Ectodermal cell (in vitro differentiated cells): Measurements from ENCODE around the gene ADARB1.

Experiments used
- H3K27ac ChIP-seq: 2 replicates; pipeline ENCODE4 v1.7.0; 2013; ENCODE audit warnings: mild to moderate bottlenecking, low read depth, low read length; ENCODE audit not compliant: insufficient read depth, poor library complexity, severe bottlenecking
- H3K27me3 ChIP-seq: 2 replicates; pipeline ENCODE4 v1.7.0; 2013; ENCODE audit warnings: mild to moderate bottlenecking, low read length; ENCODE audit not compliant: insufficient read depth, control insufficient read depth, poor library complexity, severe bottlenecking
- H3K36me3 ChIP-seq: one replicate; pipeline ENCODE4 v1.7.0; 2013; ENCODE audit warnings: low read length; ENCODE audit not compliant: control insufficient read depth, insufficient read depth
- H3K4me1 ChIP-seq: one replicate; pipeline ENCODE4 v1.7.0; 2013; ENCODE audit warnings: low read length; ENCODE audit not compliant: control insufficient read depth, insufficient read depth
- H3K4me3 ChIP-seq: 2 replicates; pipeline ENCODE4 v1.7.0; 2013; ENCODE audit warnings: low read depth, low read length, control low read depth; ENCODE audit not compliant: insufficient read depth
- H3K9me3 ChIP-seq: 2 replicates; pipeline ENCODE4 v1.7.0; 2013; ENCODE audit warnings: mild to moderate bottlenecking, low read length, moderate library complexity; ENCODE audit not compliant: control insufficient read depth
- WGBS, 2 experiments: methylation state at CpG; one replicate each; pipeline ENCODE4 v1.1.7; 2013; ENCODE audit warnings: missing lambda C conversion rate in 2 of 2; 5-methylcytosine and 5-hydroxymethylcytosine counted together

ADARB1 gene

DNA sequence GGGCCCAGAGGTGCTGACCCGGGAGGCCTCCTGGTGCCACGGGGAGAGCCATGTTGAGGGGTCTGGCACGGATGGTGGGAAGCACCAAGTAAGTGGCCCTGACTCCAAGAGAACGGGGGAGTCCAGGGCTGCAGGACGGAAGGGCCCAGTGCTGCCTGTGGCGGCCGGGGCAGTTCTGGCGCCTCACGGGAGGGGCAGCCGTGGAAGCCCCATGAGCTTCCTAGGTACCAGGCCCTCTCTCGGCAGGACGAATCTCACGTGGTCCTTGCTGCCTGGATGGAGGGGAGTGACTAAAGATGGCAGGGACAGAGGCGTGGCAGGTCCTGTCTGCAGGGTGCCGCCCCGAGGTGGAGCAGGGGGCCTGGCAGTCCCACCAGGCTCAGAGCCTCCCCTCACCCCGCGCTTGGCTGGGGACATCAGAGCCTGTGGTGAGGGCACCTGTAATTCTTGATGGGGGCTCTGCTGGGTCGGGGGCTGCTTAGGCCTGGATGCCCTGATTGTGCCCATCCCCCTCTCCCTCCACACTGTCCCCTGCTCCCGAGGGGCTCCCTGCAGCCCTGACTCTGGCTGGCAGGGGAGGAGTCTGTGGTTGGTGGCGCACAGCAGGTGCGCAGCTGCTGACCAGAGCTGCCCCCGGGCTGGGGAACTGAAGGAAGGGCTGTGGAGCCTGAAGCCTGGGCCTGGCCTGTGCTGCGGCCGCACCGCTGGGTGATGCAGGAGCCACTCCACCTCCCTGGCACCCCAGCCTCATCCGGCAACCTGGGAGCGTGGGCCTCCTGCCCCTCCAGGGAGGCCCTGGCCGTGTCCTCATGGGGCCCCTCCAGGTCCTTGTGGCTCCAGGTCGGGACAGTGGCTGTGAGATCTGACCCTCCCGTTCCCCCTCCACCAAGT lies 181.9 kb downstream of the ADARB1 start:
- WGBS, 2 experiments, result 86 to 88% methylated on average over 31 of the region's 31 CpGs
- no peaks in the 10 kb centered on the region for H3K27me3 ChIP-seq

DNA sequence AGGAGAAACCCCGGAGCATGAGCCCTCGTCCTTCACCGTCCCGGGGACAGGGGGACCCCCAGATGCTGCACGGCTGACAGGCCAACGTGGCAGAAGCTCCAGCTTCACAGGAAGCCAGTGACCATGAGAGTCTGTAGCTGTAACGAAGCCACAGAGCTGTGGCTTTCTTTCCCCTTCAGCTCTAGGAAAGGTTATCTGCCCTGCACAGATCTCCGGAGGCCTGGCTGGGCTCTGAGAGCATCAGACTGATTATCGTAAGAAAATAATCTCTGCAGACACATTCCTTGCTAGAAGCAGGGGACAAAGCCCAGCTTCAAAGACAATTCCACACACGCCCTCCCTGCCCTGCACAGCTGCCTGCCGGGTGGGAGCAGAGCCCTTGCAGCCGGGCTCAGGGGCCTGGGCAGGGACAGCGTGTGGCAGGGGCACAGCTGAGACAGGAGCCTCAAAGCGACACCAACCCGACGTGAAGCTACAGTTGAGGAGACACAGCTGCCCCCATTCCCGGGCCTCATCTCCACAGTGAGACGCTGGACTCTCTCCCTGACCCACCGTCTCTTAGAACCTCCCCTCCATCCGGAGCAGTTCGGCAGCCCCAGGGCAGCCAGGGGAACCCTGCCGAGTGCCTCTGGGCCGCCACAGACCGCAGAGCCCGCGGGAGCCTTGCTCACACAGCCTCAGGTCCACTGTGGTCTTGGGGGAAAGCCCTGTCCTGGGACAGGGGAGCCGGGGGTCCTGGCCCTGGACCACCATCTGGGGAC lies 182.7 kb downstream of the ADARB1 start:
- H3K9me3 ChIP-seq, result no peaks in the 10 kb centered on the region
- no peaks in the 10 kb centered on the region for H3K36me3 ChIP-seq
- no peak overlapping the region for H3K27ac ChIP-seq
- peaks cover 20% of the 10 kb centered on the region for H3K4me1 ChIP-seq
- no peaks in the 10 kb centered on the region for H3K27me3 ChIP-seq
- no peak overlapping the region for H3K4me3 ChIP-seq
- WGBS, 2 experiments, result 87 to 88% methylated on average over 27 of the region's 27 CpGs

More for the DNA sequence above, 181.9 kb downstream of the ADARB1 start:
- Histone ChIP-seq H3K27ac (no peak overlapping the region), H3K36me3 (no peaks in the 10 kb centered on the region), H3K4me1 (peaks cover 20% of the 10 kb centered on the region), H3K9me3 (no peaks in the 10 kb centered on the region), H3K4me3 (no peak overlapping the region)

DNA sequence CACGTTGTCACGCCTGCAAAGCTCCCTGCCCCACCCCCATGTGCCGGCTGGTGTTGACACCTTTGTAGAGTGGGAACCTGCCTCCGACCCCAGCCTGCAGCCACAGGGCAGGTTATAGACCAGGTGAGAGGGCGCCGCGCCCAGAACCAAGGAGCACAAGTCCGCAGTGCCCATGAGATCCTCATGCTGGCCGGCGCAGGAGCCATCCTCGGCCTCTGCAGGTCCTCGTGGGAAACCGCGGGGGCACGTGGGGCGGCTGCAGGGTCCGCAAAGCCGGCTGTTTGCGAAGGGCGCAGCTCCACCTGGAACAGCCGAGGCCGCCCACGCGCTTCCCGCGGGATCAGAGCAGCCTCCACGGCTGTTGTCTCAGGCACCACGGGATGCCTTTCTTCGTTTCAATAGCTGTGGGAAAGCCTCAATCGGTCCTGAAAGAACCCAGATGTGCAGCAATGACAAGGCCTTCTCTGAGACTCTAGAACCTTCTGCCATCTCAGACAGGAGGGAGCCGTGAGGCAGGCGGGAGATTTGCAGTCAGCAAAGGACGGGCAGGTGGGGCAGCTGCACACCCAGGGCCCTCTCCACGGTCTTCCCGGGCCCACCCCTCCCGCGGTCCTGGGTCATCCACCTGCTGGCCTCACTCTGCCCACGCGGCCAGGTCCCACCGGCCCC lies 183.4 kb downstream of the ADARB1 start:
- WGBS, 2 experiments, result 81 to 83% methylated on average over 40 of the region's 40 CpGs
- Histone ChIP-seq H3K27ac (no peak overlapping the region), H3K9me3 (no peaks in the 10 kb centered on the region), H3K4me1 (peaks cover 20% of the 10 kb centered on the region), H3K27me3 (no peaks in the 10 kb centered on the region), H3K4me3 (no peak overlapping the region), H3K36me3 (no peaks in the 10 kb centered on the region)

DNA sequence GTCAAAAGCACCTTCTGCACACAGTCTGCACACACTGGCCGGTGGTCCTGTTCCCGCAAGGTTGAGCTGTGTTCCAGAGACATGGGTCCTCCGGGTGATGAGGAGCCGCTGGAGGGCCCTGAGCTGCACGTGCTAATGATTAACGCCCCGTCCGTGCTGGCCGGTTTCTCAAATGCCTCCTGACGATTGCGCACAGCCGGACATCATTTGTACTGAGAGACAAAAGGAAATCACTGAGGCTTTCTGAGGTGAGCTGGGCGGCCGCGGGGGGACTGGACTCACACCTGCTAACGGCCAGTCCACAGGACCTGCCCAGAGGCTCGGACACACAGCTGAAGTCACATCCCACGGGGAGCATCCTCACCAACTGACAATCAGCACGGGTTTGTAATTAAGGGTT lies 184.1 kb downstream of the ADARB1 start:
- H3K4me1 ChIP-seq, result peaks cover 20% of the 10 kb centered on the region
- H3K9me3 ChIP-seq, result no peaks in the 10 kb centered on the region
- WGBS, 2 experiments, result 92% methylated on average over 19 of the region's 19 CpGs
- H3K4me3 ChIP-seq, result no peak overlapping the region
- H3K36me3 ChIP-seq, result no peaks in the 10 kb centered on the region
- H3K27me3 ChIP-seq, result no peaks in the 10 kb centered on the region
- H3K27ac ChIP-seq, result no peak overlapping the region

DNA sequence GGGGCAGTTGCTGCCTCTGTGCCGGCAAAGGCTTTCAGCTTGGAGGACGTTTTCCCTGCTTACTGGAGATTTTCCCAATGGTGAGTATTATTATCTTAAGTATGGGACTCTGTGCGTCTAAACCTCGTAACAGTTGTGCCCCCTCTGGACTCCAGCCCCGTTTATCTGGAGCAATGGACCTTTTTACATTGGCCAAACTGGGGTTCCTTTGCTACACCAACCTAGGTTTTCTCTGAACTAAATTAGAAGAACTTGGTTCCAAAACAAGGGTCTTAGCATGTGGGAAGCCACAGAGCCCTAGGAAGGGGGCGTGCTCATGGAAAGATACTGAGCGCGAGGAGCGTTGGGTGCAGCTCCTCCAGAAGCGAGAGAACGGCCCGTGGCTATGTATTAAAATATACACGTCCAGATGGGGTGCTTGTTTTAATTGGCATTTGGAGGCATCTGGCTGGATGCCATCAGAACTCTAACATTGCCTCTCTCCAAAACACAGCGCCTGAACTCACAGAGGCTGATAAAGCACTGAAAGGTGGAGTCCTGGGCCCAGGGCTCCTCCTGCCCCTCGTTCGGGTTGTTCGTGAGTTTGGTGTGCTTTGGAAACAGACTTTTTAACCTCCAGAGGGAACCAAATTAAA lies 184.9 kb downstream of the ADARB1 start:
- no peaks in the 10 kb centered on the region for H3K27me3 ChIP-seq
- no peak overlapping the region for H3K4me3 ChIP-seq
- peaks cover 20% of the 10 kb centered on the region for H3K4me1 ChIP-seq
- WGBS, 2 experiments, result 95% methylated on average over 17 of the region's 17 CpGs
- H3K9me3 ChIP-seq, result no peaks in the 10 kb centered on the region
- H3K36me3 ChIP-seq, result peaks cover 5% of the 10 kb centered on the region
- no peak overlapping the region for H3K27ac ChIP-seq

DNA sequence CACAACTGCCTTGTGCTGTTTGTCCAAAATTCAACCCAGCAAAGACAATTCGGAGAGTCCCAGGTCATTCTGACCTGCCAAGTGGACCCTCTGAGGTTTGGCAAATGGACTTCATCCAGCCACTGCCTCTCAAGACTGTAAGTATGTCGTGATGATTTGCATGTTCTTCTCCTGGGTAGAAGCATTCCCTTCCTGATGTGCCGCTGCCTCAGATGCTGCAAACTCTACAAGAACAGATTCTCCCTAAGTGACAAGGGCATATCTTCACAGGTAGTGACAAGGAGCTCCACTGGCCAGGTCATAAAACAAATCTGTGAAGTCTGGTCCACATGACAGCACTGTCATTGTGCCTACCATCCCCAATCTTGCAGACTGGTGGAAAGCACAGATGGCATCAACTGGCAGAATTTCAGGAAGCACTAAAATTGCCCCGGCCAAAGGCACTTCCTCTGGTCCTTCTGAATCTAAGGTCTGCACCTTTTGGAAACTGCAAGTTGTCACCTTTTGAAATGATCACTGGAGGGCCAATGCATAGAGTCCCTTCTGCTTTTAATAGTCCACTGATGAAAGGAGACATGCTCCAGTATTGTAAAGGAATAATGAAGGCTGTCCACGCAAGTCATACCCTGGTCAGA lies 185.9 kb downstream of the ADARB1 start:
- WGBS, 2 experiments, result 81 to 82% methylated on average over 5 of the region's 5 CpGs
- H3K4me3 ChIP-seq, result no peak overlapping the region
- H3K9me3 ChIP-seq, result no peaks in the 10 kb centered on the region
- peaks cover 20% of the 10 kb centered on the region for H3K4me1 ChIP-seq
- H3K36me3 ChIP-seq, result peaks cover 15% of the 10 kb centered on the region
- no peak overlapping the region for H3K27ac ChIP-seq
- no peaks in the 10 kb centered on the region for H3K27me3 ChIP-seq

DNA sequence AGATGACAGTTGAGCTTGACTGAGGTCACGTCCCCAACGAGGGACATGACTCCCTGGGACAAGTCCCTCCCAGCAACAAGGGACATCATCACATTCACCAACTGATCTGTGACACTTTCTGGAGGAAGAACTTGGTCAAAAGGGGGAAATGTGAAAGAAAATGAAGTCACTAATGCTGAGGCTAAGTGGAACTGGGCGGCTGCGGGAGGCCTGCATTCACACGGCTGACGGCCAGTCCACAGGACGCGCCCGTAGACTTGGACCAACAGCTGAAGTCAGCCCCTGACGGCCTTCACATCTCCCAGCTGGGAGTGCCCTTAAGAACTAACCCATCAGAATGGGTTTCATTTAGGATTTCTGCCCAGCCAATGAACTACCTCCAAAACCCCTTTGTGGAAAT lies 186.7 kb downstream of the ADARB1 start:
- no peak overlapping the region for H3K27ac ChIP-seq
- peaks cover 22% of the 10 kb centered on the region for H3K36me3 ChIP-seq
- no peaks in the 10 kb centered on the region for H3K27me3 ChIP-seq
- peaks cover 20% of the 10 kb centered on the region for H3K4me1 ChIP-seq
- no peaks in the 10 kb centered on the region for H3K9me3 ChIP-seq
- H3K4me3 ChIP-seq, result no peak overlapping the region
- 94 to 95% methylated on average over 10 of the region's 10 CpGs for WGBS, 2 experiments

DNA sequence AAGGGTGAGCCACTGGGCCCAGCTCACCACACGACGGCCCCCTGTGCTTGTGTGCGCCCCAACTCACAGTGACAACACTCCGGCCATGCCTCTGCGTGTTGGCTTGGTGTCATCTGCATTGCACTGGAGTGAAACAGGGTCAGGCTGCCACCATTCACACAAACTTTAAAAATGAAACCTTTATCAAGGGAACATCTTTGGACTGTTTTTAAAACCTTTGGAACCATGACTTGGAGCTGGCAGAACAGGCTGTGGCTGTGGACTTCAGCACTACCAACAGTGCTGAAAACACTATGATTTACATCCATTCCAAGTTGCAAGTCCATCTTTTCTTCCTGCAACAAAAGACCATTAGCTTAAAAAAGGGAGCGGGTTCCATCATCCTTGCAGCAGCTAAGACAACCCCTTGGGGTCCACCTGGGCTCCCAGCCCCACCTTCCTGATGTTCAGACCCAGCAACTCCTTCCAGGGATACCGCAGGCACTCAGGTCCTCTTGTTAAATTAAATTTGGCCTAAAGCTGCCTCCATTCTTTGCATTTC lies 187.7 kb downstream of the ADARB1 start:
- peaks cover 10% of the 10 kb centered on the region for H3K4me1 ChIP-seq
- 92 to 95% methylated on average over 7 of the region's 7 CpGs for WGBS, 2 experiments
- H3K4me3 ChIP-seq, result no peak overlapping the region

DNA sequence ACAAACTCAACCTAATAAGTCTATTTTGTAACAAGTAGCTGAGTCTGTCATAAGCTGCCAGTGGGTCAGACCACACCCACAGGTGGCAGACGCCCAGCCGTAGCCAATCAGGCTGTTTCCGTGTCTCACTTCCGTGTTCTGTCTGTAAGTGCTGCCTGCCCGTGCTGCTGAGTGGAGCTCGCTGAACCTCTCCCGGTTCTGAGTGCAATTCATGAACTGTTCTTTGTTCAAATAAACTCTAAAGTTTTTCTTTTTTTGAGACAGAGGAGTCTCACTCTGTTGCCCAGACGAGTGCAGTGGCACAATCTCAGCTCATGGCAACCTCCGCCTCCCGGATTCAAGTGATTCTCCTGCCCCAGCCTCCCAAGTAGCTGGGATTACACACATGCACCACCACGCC lies 188.2 kb downstream of the ADARB1 start:
- 94 to 95% methylated on average over 11 of the region's 11 CpGs for WGBS, 2 experiments
- H3K4me3 ChIP-seq, result no peak overlapping the region
- H3K27me3 ChIP-seq, result no peaks in the 10 kb centered on the region
- H3K36me3 ChIP-seq, result peaks cover 36% of the 10 kb centered on the region
- peaks cover 5% of the 10 kb centered on the region for H3K4me1 ChIP-seq
- no peak overlapping the region for H3K27ac ChIP-seq
- H3K9me3 ChIP-seq, result no peaks in the 10 kb centered on the region

More for the DNA sequence above, 187.7 kb downstream of the ADARB1 start:
- no peak overlapping the region for H3K27ac ChIP-seq
- no peaks in the 10 kb centered on the region for H3K9me3 ChIP-seq
- H3K36me3 ChIP-seq, result peaks cover 30% of the 10 kb centered on the region
- no peaks in the 10 kb centered on the region for H3K27me3 ChIP-seq
